CD4-positive, CD25-positive, alpha-beta regulatory T cell (primary cell): Measurements from ENCODE around the gene GID8. TPM values are rescaled to one million over a fixed set of nuclear protein-coding genes. Genes with fewer than 3 reads are reported as not detected.

Experiments
- ATAC-seq, 2 donors: fragments of 150-1000 bp; cut with Tn5 transposase; one replicate each; pipeline ENCODE4 v1.10.0; 2021; ENCODE audit warnings: low read depth in 2 of 2, moderate number of reproducible peaks in 2 of 2, moderate library complexity in 1 of 2
- DNase-seq, 3 donors: peaks; one replicate each; pipeline versions ENCODE4 v3.0.0 to v3.0.0-alpha.2; 2012 to 2022; ENCODE audit warnings: mixed read lengths in 1 of 3
- H3K27ac ChIP-seq: one replicate; pipeline ENCODE4 v1.7.0; 2013; ENCODE audit warnings: mild to moderate bottlenecking, low read length; ENCODE audit not compliant: insufficient read depth, poor library complexity, severe bottlenecking
- H3K27me3 ChIP-seq: one replicate; pipeline ENCODE4 v1.7.0; 2013; ENCODE audit warnings: low read length; ENCODE audit not compliant: control insufficient read depth, insufficient read depth
- H3K36me3 ChIP-seq: one replicate; pipeline ENCODE4 v1.7.0; 2013; ENCODE audit warnings: mild to moderate bottlenecking, low read length, moderate library complexity; ENCODE audit not compliant: control insufficient read depth, insufficient read depth
- H3K4me1 ChIP-seq: 2 replicates; pipeline ENCODE4 v1.7.0; 2013; ENCODE audit warnings: mild to moderate bottlenecking, low read length; ENCODE audit not compliant: insufficient read depth, control insufficient read depth, poor library complexity, severe bottlenecking
- H3K4me3 ChIP-seq: one replicate; pipeline ENCODE4 v1.7.0; 2013; ENCODE audit warnings: low read depth, mild to moderate bottlenecking, low read length, moderate library complexity
- H3K9me3 ChIP-seq, 2 experiments: 1 replicate in 1 of 2; 2 replicates in 1 of 2; pipeline ENCODE4 v1.7.0; 2013; ENCODE audit warnings: low read length in 2 of 2, mild to moderate bottlenecking in 1 of 2, moderate library complexity in 1 of 2; ENCODE audit not compliant: control insufficient read depth in 2 of 2
- H3K27ac Mint-ChIP-seq, 3 donors: one replicate each; pipeline ENCODE4 v1.8.0; 2020 to 2022; ENCODE audit warnings: mild to moderate bottlenecking in 3 of 3, mixed read lengths in 3 of 3, moderate library complexity in 2 of 3
- H3K27me3 Mint-ChIP-seq: one replicate; pipeline ENCODE4 v1.8.0; 2022; ENCODE audit warnings: mild to moderate bottlenecking, mixed read lengths
- H3K36me3 Mint-ChIP-seq: one replicate; pipeline ENCODE4 v1.8.0; 2020; ENCODE audit warnings: mixed read lengths
- H3K4me1 Mint-ChIP-seq, 4 donors: one replicate each; pipeline ENCODE4 v1.8.0; 2020 to 2022; ENCODE audit warnings: mixed read lengths in 4 of 4, mild to moderate bottlenecking in 1 of 4
- H3K4me3 Mint-ChIP-seq, 4 donors: one replicate each; pipeline ENCODE4 v1.8.0; 2020 to 2022; ENCODE audit warnings: mild to moderate bottlenecking in 4 of 4, mixed read lengths in 4 of 4, moderate library complexity in 3 of 4
- H3K9me3 Mint-ChIP-seq, 7 donors: one replicate each; pipeline ENCODE4 v1.8.0; 2020 to 2022; ENCODE audit warnings: mixed read lengths in 7 of 7, mild to moderate bottlenecking in 3 of 7, moderate library complexity in 2 of 7
- polyA plus RNA-seq, 4 donors: library from polyadenylated mRNA; unstranded; fragments of 300-500 nt; fragmentation: Illumina TruSeq; gene quantifications; one replicate each; pipeline ENCODE4 v1.2.3, GENCODE V29; 2021
- total RNA-seq: library from RNA; stranded (reverse); gene quantifications from one replicate; pipeline ENCODE4 v1.2.3, GENCODE V29; 2022

GID8 gene
- total and polyA plus RNA-seq, 5 donors from 2014 or later = 15.5 to 31.9 (median 17.8) TPM

- H3K27ac Mint-ChIP-seq = no peak overlapping the region
Measured at GRCh38 chr20:62980380-62980960, 42.5 kb downstream of the GID8 start.

GRCh38 chr20:62980970-62981369 is 43.0 kb downstream of the GID8 start:
- peak; percentile 26 to 58 (median 32) for DNase-seq
- Histone ChIP-seq H3K9me3 (no peaks in the 10 kb centered on the region), H3K4me3 (no peak overlapping the region), H3K4me1 (peaks cover 44% of the 10 kb centered on the region), H3K36me3 (no peaks in the 10 kb centered on the region), H3K27me3 (peaks cover 19% of the 10 kb centered on the region), H3K27ac (no peak overlapping the region)
- Mint-ChIP-seq H3K36me3 (no peaks in the 10 kb centered on the region), H3K27me3 (peaks cover 65% of the 10 kb centered on the region), H3K27ac (no peak overlapping the region), H3K9me3 (no peaks in the 10 kb centered on the region), H3K4me3 (peak overlapping the region in 1 of 4 donors; percentile 35), H3K4me1 (peaks cover 5 to 37% (median 20%) of the 10 kb centered on the region in 4 donors)
- no peak for ATAC-seq

More at GRCh38 chr20:62980380-62980960, 42.5 kb downstream of the GID8 start:
- H3K4me1 ChIP-seq = peaks cover 44% of the 10 kb centered on the region
- H3K27me3 Mint-ChIP-seq = peaks cover 65% of the 10 kb centered on the region
- peaks cover 5 to 37% (median 20%) of the 10 kb centered on the region in 4 donors for H3K4me1 Mint-ChIP-seq
- ATAC-seq (no peak), DNase-seq (no peak)
- H3K36me3 Mint-ChIP-seq = no peaks in the 10 kb centered on the region
- H3K27ac ChIP-seq = no peak overlapping the region
- no peak overlapping the region for H3K4me3 Mint-ChIP-seq
- no peaks in the 10 kb centered on the region for H3K36me3 ChIP-seq
- no peaks in the 10 kb centered on the region for H3K9me3 ChIP-seq
- no peaks in the 10 kb centered on the region for H3K9me3 Mint-ChIP-seq
- no peak overlapping the region for H3K4me3 ChIP-seq
- H3K27me3 ChIP-seq = peaks cover 19% of the 10 kb centered on the region

GRCh38 chr20:62982124-62983075 is 44.5 kb downstream of the GID8 start:
- Mint-ChIP-seq H3K36me3 (no peaks in the 10 kb centered on the region), H3K4me3 (no peak overlapping the region), H3K27ac (no peak overlapping the region), H3K27me3 (peaks cover 62% of the 10 kb centered on the region), H3K9me3 (no peaks in the 10 kb centered on the region), H3K4me1 (peaks cover 5 to 29% (median 15%) of the 10 kb centered on the region in 4 donors)
- Histone ChIP-seq H3K4me3 (no peak overlapping the region), H3K4me1 (peaks cover 38% of the 10 kb centered on the region), H3K27ac (no peak overlapping the region), H3K9me3 (no peaks in the 10 kb centered on the region), H3K36me3 (no peaks in the 10 kb centered on the region), H3K27me3 (peaks cover 19% of the 10 kb centered on the region)
- no peak for DNase-seq
- no peak for ATAC-seq

- ATAC-seq (no peak), DNase-seq (no peak)
- H3K9me3 Mint-ChIP-seq = no peaks in the 10 kb centered on the region
- peaks cover 53% of the 10 kb centered on the region for H3K27me3 Mint-ChIP-seq
- H3K4me3 ChIP-seq = no peak overlapping the region
- H3K36me3 ChIP-seq = no peaks in the 10 kb centered on the region
- H3K4me1 Mint-ChIP-seq = peaks cover 0 to 21% (median 9%) of the 10 kb centered on the region in 4 donors
- H3K27ac ChIP-seq = no peak overlapping the region
- H3K36me3 Mint-ChIP-seq = no peaks in the 10 kb centered on the region
- no peak overlapping the region for H3K27ac Mint-ChIP-seq
- H3K27me3 ChIP-seq = peaks cover 18% of the 10 kb centered on the region
- H3K4me1 ChIP-seq = peaks cover 29% of the 10 kb centered on the region
- H3K9me3 ChIP-seq = no peaks in the 10 kb centered on the region
- no peak overlapping the region for H3K4me3 Mint-ChIP-seq
Measured at GRCh38 chr20:62983210-62983609, 45.3 kb downstream of the GID8 start.

- H3K9me3 Mint-ChIP-seq = no peaks in the 10 kb centered on the region
- H3K27ac Mint-ChIP-seq = no peak overlapping the region
- H3K27me3 Mint-ChIP-seq = peaks cover 48% of the 10 kb centered on the region
- Histone ChIP-seq H3K4me3 (no peak overlapping the region), H3K36me3 (no peaks in the 10 kb centered on the region), H3K27ac (no peak overlapping the region), H3K4me1 (peaks cover 30% of the 10 kb centered on the region), H3K27me3 (peaks cover 9% of the 10 kb centered on the region), H3K9me3 (no peaks in the 10 kb centered on the region)
- no peaks in the 10 kb centered on the region for H3K36me3 Mint-ChIP-seq
- H3K4me1 Mint-ChIP-seq = peaks cover 0 to 17% (median 7%) of the 10 kb centered on the region in 4 donors
- ATAC-seq = no peak
- DNase-seq = no peak
- peak overlapping the region in 1 of 4 donors; percentile 52 for H3K4me3 Mint-ChIP-seq
Measured at GRCh38 chr20:62984666-62985443, 46.9 kb downstream of the GID8 start.

- no peaks in the 10 kb centered on the region for H3K36me3 ChIP-seq
- Mint-ChIP-seq H3K27ac (no peak overlapping the region), H3K27me3 (peaks cover 45% of the 10 kb centered on the region), H3K4me1 (peaks cover 0 to 15% (median 4%) of the 10 kb centered on the region in 4 donors), H3K4me3 (no peak overlapping the region), H3K36me3 (no peaks in the 10 kb centered on the region), H3K9me3 (no peaks in the 10 kb centered on the region)
- no peak overlapping the region for H3K4me3 ChIP-seq
- peaks cover 27% of the 10 kb centered on the region for H3K4me1 ChIP-seq
- no peak overlapping the region for H3K27ac ChIP-seq
- ATAC-seq (no peak), DNase-seq (no peak)
- H3K27me3 ChIP-seq = peaks cover 7% of the 10 kb centered on the region
- H3K9me3 ChIP-seq = no peaks in the 10 kb centered on the region
Measured at GRCh38 chr20:62985444-62985778, 47.5 kb downstream of the GID8 start.

- H3K36me3 ChIP-seq = no peaks in the 10 kb centered on the region
- DNase-seq (no peak), ATAC-seq (no peak)
- no peak overlapping the region for H3K4me3 ChIP-seq
- H3K4me1 Mint-ChIP-seq = peaks cover 0 to 10% (median 3%) of the 10 kb centered on the region in 4 donors
- H3K27ac ChIP-seq = no peak overlapping the region
- no peaks in the 10 kb centered on the region for H3K9me3 Mint-ChIP-seq
- H3K27me3 Mint-ChIP-seq = peaks cover 36% of the 10 kb centered on the region
- peaks cover 20% of the 10 kb centered on the region for H3K4me1 ChIP-seq
- H3K27ac Mint-ChIP-seq = no peak overlapping the region
- H3K27me3 ChIP-seq = peaks cover 4% of the 10 kb centered on the region
- no peak overlapping the region for H3K4me3 Mint-ChIP-seq
- no peaks in the 10 kb centered on the region for H3K9me3 ChIP-seq
- H3K36me3 Mint-ChIP-seq = no peaks in the 10 kb centered on the region
Measured at GRCh38 chr20:62986257-62986800, 48.4 kb downstream of the GID8 start.
